Heart right ventricle (tissue), 16 donors: ENCODE data around the gene DES. TPM values are rescaled to one million over a fixed set of nuclear protein-coding genes. Genes with fewer than 3 reads are reported as not detected.
A peak's percentile ranks its signal among the peaks of the same experiment; 100 is the strongest.

Experiments used
- ATAC-seq, 8 donors: fragments of 200-7000 bp; cut with Tn5 transposase; one replicate each; pipeline ENCODE4 v1.9.1; 2020; ENCODE audit warnings: mild to moderate bottlenecking in 8 of 8, moderate library complexity in 8 of 8, moderate number of reproducible peaks in 1 of 8
- DNase-seq, 2 donors: peaks; one replicate each; pipeline ENCODE4 v3.0.0-alpha.2; 2020
- H3K27ac ChIP-seq, 10 donors: fragments of 200-600 bp; sonication (generic) in 2 of 10; one replicate each; pipeline versions ENCODE4 v1.5.0 to v1.8.0; 2020 to 2022; ENCODE audit warnings: mild to moderate bottlenecking in 3 of 10
- H3K27me3 ChIP-seq, 7 donors: fragments of 200-600 bp; one replicate each; pipeline ENCODE4 v1.8.0; 2021 to 2022; ENCODE audit warnings: mild to moderate bottlenecking in 2 of 7
- H3K36me3 ChIP-seq, 9 donors: fragments of 200-600 bp; sonication (generic) in 1 of 9; one replicate each; pipeline versions ENCODE4 v1.5.0 to v1.8.0; 2020 to 2022; ENCODE audit warnings: mild to moderate bottlenecking in 2 of 9
- H3K4me1 ChIP-seq, 9 donors: fragments of 200-600 bp; sonication (generic) in 1 of 9; one replicate each; pipeline versions ENCODE4 v1.5.0 to v1.8.0; 2020 to 2022; ENCODE audit warnings: mild to moderate bottlenecking in 4 of 9
- H3K4me3 ChIP-seq, 10 donors: fragments of 200-600 bp; sonication (generic) in 2 of 10; one replicate each; pipeline versions ENCODE4 v1.5.0 to v1.8.0; 2020 to 2022; ENCODE audit warnings: mild to moderate bottlenecking in 7 of 10, moderate library complexity in 2 of 10
- H3K9me3 ChIP-seq, 11 donors: fragments of 200-600 bp in 10 of 11; sonication (generic) in 2 of 11; one replicate each; pipeline versions ENCODE4 v1.5.0 to v1.8.0; 2013 to 2022; ENCODE audit warnings: mild to moderate bottlenecking in 2 of 11, control low read depth in 1 of 11, moderate library complexity in 1 of 11
- CTCF ChIP-seq, 9 donors: fragments of 200-600 bp; sonication (generic) in 2 of 9; IDR thresholded peaks; one replicate each; pipeline versions ENCODE4 v1.5.0 to v1.8.0; 2021 to 2022; ENCODE audit warnings: antibody characterized with exemption in 9 of 9, mild to moderate bottlenecking in 5 of 9, moderate library complexity in 1 of 9
- WGBS, 2 donors: extraction: QIAGEN DNeasy Blood & Tissue Kit; methylation state at CpG; one replicate each; pipeline ENCODE4 v1.1.7; 2013; ENCODE audit warnings: inconsistent platforms in 1 of 2; 5-methylcytosine and 5-hydroxymethylcytosine counted together
- intact Hi-C, 10 donors: fragments of 100-400 bp; cut with DNase I; formaldehyde crosslinking; loops; one replicate each; pipeline versions ENCODE4 v1.11.1 to v1.14.2; 2022
- polyA plus RNA-seq, 2 donors: library from polyadenylated mRNA; stranded (reverse); fragments of 200-250 nt; gene quantifications; one replicate each; pipeline ENCODE4 v1.2.3, GENCODE V29; 2013
- total RNA-seq, 10 donors: library from RNA; stranded (reverse); fragmentation: NEBNext Ultra II Directional in 3 of 10; extraction: Animal tissue kit (Norgen Biotek cat#: 25700) in 3 of 10; gene quantifications; one replicate each; pipeline versions ENCODE4 v1.2.1 to v1.2.4, GENCODE V29; 2021 to 2023
- donor health status: Arrhythmogenic right ventricular cardiomyopathy.
- donor health status: ischemic (EF 13 %, LVEDD 7.1; RV severe dilation, severe dysfunction).
- donor health status: healthy with polysubstance abuse.
- donor health status: DM: no; HTN: yes; CAD: no.
- donor health status: DM: no; HTN: no; CAD: no.
- donor health status: ischemic (EF 25% LVEDD 6.9; RV normal size, moderate dysfunction).
- donor health status: ischemic (EF 25% LVEDD 5.7; RV mildly dilated, moderate dysfunction).
- donor health status: healthy.
- donor health status: DM: yes; HTN: yes; CAD: no.
- donor health status: Ischemic cardiomyopathy.
- donor health status: ischemic (EF 35%, LVEDD 5.7; RV mildly dilated, moderate dysfunction).
- donor health status: nonischemic (EF 11% LVEDD 7.7; RV severe dilation, severe dysfunction).
- donor health status: DM: yes; HTN: yes; CAD: no.
- donor health status: PGD.
- donor health status: ischemic (EF 29% LVEDD 5.4; RV normal size, mild dysfunction).
- donor health status: nonischemic (EF 23%, LVEDD 6.1; RV moderate dilation, normal function).

DES gene
- total and polyA plus RNA-seq, 12 donors, result 12,560 to 18,019 (median 15,816) TPM

- H3K4me1 ChIP-seq, result peaks cover 3 to 54% (median 8%) of the 10 kb centered on the region in 9 donors
- no peak for DNase-seq
- WGBS, 2 donors, result 11 to 16% methylated on average over 9 of the region's 9 CpGs
- H3K4me3 ChIP-seq, result peak overlapping the region; percentile 33 to 59 (median 52)
- intact Hi-C loops, result loop anchor here in 4 of 10 donors (1.0 to 2.0 kb wide), 5 partner anchors 18 to 32 kb away; no protein-coding TSS in a partner anchor
- no peak for TF ChIP-seq CTCF (IDR thresholded peaks at IDR 0.05)
- H3K36me3 ChIP-seq, result no peaks in the 10 kb centered on the region
- H3K27me3 ChIP-seq, result peaks cover 0 to 47% (median 25%) of the 10 kb centered on the region in 7 donors
- H3K9me3 ChIP-seq, result no peaks in the 10 kb centered on the region
- ATAC-seq, result no peak
- H3K27ac ChIP-seq, result peak overlapping the region; percentile 84 to 99 (median 92)
Observed at GRCh38 chr2:219434468-219434717, 16.2 kb downstream of the DES start.

GRCh38 chr2:219434718-219435525 is 16.7 kb downstream of the DES start, which contains the start of gene SPEG:
Gene SPEG (plus strand): TSS chr2:219434843. CDS start chr2:219434978, 135 bp downstream.
- no peaks in the 10 kb centered on the region for H3K9me3 ChIP-seq
- H3K4me3 ChIP-seq, result peak within 1 kb of the TSS; percentile 33 to 59 (median 52)
- peak; percentile 11 to 64 (median 40) for ATAC-seq
- no peak for DNase-seq
- H3K27me3 ChIP-seq, result peaks cover 0 to 52% (median 27%) of the 10 kb centered on the region in 7 donors
- 5 to 6% methylated on average over 47 to 77 of the region's 77 CpGs for WGBS, 2 donors
- H3K27ac ChIP-seq, result peak within 1 kb of the TSS; percentile 84 to 99 (median 92)
- TF ChIP-seq CTCF (IDR thresholded peaks at IDR 0.05), result no peak
- peaks cover 3 to 55% (median 8%) of the 10 kb centered on the region in 9 donors for H3K4me1 ChIP-seq
- intact Hi-C loops, result loop anchor here in 4 of 10 donors (1.0 to 2.0 kb wide), 5 partner anchors 18 to 32 kb away; no protein-coding TSS in a partner anchor
- H3K36me3 ChIP-seq, result no peaks in the 10 kb centered on the region

GRCh38 chr2:219435701-219436100 is 17.5 kb downstream of the DES start:
- Histone ChIP-seq H3K36me3 (no peaks in the 10 kb centered on the region), H3K9me3 (no peaks in the 10 kb centered on the region), H3K27ac (peak overlapping the region; percentile 84 to 99 (median 92)), H3K4me1 (peaks cover 3 to 52% (median 8%) of the 10 kb centered on the region in 9 donors), H3K4me3 (peak overlapping the region; percentile 33 to 59 (median 52)), H3K27me3 (peaks cover 0 to 60% (median 27%) of the 10 kb centered on the region in 7 donors)
- DNase-seq (no peak), ATAC-seq (peak in 2 of 8 donors; percentile 18 to 20)
- WGBS, 2 donors, result 61 to 71% methylated on average over 6 of the region's 6 CpGs
- TF ChIP-seq CTCF (IDR thresholded peaks at IDR 0.05), result no peak
- intact Hi-C loops, result loop anchor here in 3 of 10 donors (2.0 kb wide), 3 partner anchors 17 to 33 kb away; no protein-coding TSS in a partner anchor

GRCh38 chr2:219436491-219436890 is 18.3 kb downstream of the DES start:
- Histone ChIP-seq H3K4me1 (peaks cover 3 to 55% (median 14%) of the 10 kb centered on the region in 9 donors), H3K27me3 (peaks cover 0 to 68% (median 32%) of the 10 kb centered on the region in 7 donors), H3K36me3 (no peaks in the 10 kb centered on the region), H3K9me3 (no peaks in the 10 kb centered on the region), H3K4me3 (peak overlapping the region in 2 of 10 donors; percentile 57 to 59), H3K27ac (peak overlapping the region in 9 of 10 donors; percentile 5 to 99 (median 27))
- DNase-seq (no peak), ATAC-seq (no peak)
- WGBS, 2 donors, result 70 to 72% methylated on average over 5 of the region's 5 CpGs
- TF ChIP-seq CTCF (IDR thresholded peaks at IDR 0.05), result no peak
- intact Hi-C loops, result no loop called here
